IMR-90 (cell line): Measurements from ENCODE around the gene C1QTNF12.

Source experiments
- BHLHE40 ChIP-seq: fragments of 150-350 bp; IDR thresholded peaks from 2 replicates; pipeline ENCODE4 v1.6.1; 2016; ENCODE audit warnings: mild to moderate bottlenecking, low read depth, low read length
- CEBPB ChIP-seq: IDR thresholded peaks from 2 replicates; pipeline ENCODE4 v1.6.1; 2012; ENCODE audit warnings: low read depth, low read length, improper control_type of control experiment
- CHD1 ChIP-seq: IDR thresholded peaks from 2 replicates; pipeline ENCODE4 v1.6.1; 2012; ENCODE audit warnings: low read depth, low read length, improper control_type of control experiment
- ELK1 ChIP-seq: fragments of 150-350 bp; IDR thresholded peaks from 2 replicates; pipeline ENCODE4 v1.6.1; 2016; ENCODE audit warnings: low read depth, mild to moderate bottlenecking, low read length, moderate library complexity, borderline replicate concordance
- FOS ChIP-seq: fragments of 150-350 bp; IDR thresholded peaks from 2 replicates; pipeline ENCODE4 v1.6.1; 2016; ENCODE audit warnings: low read depth, low read length
- MAFK ChIP-seq: IDR thresholded peaks from 2 replicates; pipeline ENCODE4 v1.6.1; 2012; ENCODE audit warnings: low read depth, low read length, improper control_type of control experiment
- MAZ ChIP-seq: IDR thresholded peaks from 2 replicates; pipeline ENCODE4 v1.6.1; 2012; ENCODE audit warnings: low read depth, mild to moderate bottlenecking, low read length, improper control_type of control experiment, moderate library complexity, borderline replicate concordance
- NFE2L2 ChIP-seq: fragments of 150-350 bp; IDR thresholded peaks from 2 replicates; pipeline ENCODE4 v1.6.1; 2016; ENCODE audit warnings: low read depth, mild to moderate bottlenecking, low read length
- POLR2A ChIP-seq: IDR thresholded peaks from 2 replicates; pipeline ENCODE4 v1.6.1; 2012; ENCODE audit warnings: mild to moderate bottlenecking, low read depth, low read length
- RAD21 ChIP-seq: IDR thresholded peaks from 2 replicates; pipeline ENCODE4 v1.6.1; 2012; ENCODE audit warnings: low read length, improper control_type of control experiment
- RFX5 ChIP-seq: IDR thresholded peaks from 2 replicates; pipeline ENCODE4 v1.8.0; 2012; ENCODE audit warnings: low read depth, mild to moderate bottlenecking, low read length, moderate library complexity
- SMC3 ChIP-seq: fragments of 150-350 bp; IDR thresholded peaks from 2 replicates; pipeline ENCODE4 v1.6.1; 2016; ENCODE audit warnings: low read depth, mild to moderate bottlenecking, antibody characterized with exemption, low read length, moderate library complexity
- TF ChIP-seq, protein P1 (sequence below): conservative IDR thresholded peaks from 2 replicates; pipeline ENCODE4 v1.5.1; 2012; ENCODE audit warnings: mild to moderate bottlenecking, low read depth, low read length, improper control_type of control experiment
- TF ChIP-seq, protein P2 (sequence below): fragments of 150-350 bp; IDR thresholded peaks from 2 replicates; pipeline ENCODE4 v1.6.1; 2017; ENCODE audit warnings: mild to moderate bottlenecking, antibody characterized with exemption, low read length, low read depth

- TF ChIP-seq, protein P1, sequence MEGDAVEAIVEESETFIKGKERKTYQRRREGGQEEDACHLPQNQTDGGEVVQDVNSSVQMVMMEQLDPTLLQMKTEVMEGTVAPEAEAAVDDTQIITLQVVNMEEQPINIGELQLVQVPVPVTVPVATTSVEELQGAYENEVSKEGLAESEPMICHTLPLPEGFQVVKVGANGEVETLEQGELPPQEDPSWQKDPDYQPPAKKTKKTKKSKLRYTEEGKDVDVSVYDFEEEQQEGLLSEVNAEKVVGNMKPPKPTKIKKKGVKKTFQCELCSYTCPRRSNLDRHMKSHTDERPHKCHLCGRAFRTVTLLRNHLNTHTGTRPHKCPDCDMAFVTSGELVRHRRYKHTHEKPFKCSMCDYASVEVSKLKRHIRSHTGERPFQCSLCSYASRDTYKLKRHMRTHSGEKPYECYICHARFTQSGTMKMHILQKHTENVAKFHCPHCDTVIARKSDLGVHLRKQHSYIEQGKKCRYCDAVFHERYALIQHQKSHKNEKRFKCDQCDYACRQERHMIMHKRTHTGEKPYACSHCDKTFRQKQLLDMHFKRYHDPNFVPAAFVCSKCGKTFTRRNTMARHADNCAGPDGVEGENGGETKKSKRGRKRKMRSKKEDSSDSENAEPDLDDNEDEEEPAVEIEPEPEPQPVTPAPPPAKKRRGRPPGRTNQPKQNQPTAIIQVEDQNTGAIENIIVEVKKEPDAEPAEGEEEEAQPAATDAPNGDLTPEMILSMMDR, result no peak
- TF ChIP-seq CHD1, result no peak
- TF ChIP-seq POLR2A, result no peak
- TF ChIP-seq RAD21, result no peak
- TF ChIP-seq RFX5, result no peak
- TF ChIP-seq FOS, result no peak
- TF ChIP-seq NFE2L2, result no peak
- TF ChIP-seq CEBPB, result no peak
- no peak for TF ChIP-seq MAFK
- TF ChIP-seq BHLHE40, result no peak
- TF ChIP-seq SMC3, result no peak
- no peak for TF ChIP-seq MAZ
- no peak for TF ChIP-seq ELK1
- TF ChIP-seq, protein P2, sequence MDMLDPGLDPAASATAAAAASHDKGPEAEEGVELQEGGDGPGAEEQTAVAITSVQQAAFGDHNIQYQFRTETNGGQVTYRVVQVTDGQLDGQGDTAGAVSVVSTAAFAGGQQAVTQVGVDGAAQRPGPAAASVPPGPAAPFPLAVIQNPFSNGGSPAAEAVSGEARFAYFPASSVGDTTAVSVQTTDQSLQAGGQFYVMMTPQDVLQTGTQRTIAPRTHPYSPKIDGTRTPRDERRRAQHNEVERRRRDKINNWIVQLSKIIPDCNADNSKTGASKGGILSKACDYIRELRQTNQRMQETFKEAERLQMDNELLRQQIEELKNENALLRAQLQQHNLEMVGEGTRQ, result no peak
Observed at GRCh38 chr1:1243266-1243660, 3.3 kb downstream of the C1QTNF12 start.
